Fibroblast of villous mesenchyme (primary cell): Measurements from ENCODE around the gene UBAP1. TPM values are rescaled to one million over a fixed set of nuclear protein-coding genes. Genes with fewer than 3 reads are reported as not detected.
A peak's percentile ranks its signal among the peaks of the same experiment; 100 is the strongest.

Experiments used
- DNase-seq: peaks from one replicate; pipeline ENCODE4 v3.0.0-alpha.2; 2010; ENCODE audit warnings: low read depth
- H3K4me3 ChIP-seq: 2 replicates; pipeline ENCODE4 v1.5.1; 2011; ENCODE audit warnings: low read depth, mild to moderate bottlenecking, low read length
- total RNA-seq: library from RNA; depleted of rRNA; stranded (reverse); fragments of >200 nt; gene quantifications from 2 replicates; pipeline ENCODE4 v1.2.3, GENCODE V29; 2012
- TF ChIP-seq, protein P1 (sequence below): IDR thresholded peaks from 2 replicates; pipeline ENCODE4 v1.5.1; 2012; ENCODE audit warnings: low read depth, mild to moderate bottlenecking, low read length; ENCODE audit not compliant: insufficient read depth

The UBAP1 gene
- total RNA-seq, 1 donor = 51.0 TPM

DNA sequence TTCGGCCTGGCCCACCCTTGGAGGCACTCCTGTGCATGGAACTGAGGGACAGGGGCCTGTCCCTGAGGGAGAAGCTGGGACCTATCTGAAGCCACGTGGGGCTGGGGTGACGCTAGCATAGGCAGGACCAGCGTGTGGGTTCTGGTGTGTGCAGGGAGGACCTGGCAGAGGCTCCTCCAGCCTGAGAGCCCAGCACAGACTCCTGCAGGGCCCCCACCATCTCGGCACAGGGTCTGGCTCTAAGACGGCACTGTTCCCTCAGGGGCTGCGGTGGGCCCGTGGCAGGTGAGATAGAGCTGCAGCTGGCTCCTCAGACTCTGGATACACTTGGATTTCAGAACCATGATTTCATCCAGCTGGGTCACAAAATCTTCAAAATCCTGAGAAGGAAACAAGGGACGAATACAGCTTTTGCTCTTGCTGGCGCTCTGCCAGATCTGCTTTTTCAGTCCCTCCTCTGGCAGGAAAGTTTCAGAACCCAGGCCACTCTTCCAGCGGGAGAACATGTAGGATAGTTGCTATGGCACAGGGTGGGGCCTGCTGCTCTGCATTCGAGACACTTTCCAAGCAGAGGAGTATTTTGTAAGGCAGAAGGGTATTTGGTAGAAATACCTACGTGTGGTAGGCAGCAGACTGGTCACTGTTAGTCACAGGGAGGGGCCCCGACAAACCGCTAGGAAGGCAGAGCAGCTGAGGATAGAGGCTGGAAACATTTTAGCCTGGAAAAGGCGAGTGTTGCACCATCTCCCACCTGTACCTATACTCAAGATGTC is 75.5 kb downstream of the UBAP1 start:
- TF ChIP-seq, protein P1, sequence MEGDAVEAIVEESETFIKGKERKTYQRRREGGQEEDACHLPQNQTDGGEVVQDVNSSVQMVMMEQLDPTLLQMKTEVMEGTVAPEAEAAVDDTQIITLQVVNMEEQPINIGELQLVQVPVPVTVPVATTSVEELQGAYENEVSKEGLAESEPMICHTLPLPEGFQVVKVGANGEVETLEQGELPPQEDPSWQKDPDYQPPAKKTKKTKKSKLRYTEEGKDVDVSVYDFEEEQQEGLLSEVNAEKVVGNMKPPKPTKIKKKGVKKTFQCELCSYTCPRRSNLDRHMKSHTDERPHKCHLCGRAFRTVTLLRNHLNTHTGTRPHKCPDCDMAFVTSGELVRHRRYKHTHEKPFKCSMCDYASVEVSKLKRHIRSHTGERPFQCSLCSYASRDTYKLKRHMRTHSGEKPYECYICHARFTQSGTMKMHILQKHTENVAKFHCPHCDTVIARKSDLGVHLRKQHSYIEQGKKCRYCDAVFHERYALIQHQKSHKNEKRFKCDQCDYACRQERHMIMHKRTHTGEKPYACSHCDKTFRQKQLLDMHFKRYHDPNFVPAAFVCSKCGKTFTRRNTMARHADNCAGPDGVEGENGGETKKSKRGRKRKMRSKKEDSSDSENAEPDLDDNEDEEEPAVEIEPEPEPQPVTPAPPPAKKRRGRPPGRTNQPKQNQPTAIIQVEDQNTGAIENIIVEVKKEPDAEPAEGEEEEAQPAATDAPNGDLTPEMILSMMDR = no peak
- H3K4me3 ChIP-seq = no peak overlapping the region
- DNase-seq = peak; percentile 63

DNA sequence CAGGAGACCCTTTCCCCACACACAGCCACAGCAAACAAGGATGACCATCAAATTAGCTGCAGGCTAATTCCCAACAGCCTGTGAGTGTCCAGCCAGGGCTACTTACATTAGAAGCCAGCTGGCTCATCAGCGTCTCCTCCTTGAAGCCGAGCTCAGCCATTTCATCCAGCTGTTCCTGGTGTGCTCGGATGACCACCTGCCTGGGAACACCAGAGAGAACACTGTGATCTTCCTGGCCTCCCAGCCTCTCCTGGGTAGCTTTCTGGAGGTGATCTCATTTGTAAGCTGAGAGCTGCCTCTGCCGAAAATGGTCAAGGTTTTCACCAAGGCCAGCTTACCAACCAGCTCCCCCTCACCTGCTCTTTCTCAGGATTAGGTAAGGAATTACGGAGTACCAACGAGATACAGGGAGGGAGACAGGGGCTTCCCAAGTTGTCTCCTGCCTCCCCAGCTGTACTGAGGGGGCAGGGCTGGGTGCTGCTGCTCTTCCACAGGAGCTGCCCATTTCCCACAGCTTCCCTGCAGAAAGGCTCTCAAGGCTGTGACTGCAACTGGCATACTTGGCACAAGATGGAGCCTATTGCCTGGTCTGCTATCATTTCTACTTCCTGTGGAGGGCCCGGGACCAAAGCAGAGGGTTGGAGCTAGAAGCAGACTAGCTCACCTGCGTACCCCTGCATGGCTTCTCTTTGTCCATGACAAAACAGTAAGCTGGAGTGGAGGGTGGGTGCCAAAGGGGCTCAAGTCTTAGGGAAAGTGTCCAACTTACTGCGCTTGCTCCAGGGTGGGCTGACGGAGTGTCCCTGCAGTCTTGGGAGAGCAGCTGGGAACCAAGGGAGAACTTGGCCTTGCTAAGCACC is 76.4 kb downstream of the UBAP1 start:
- H3K4me3 ChIP-seq = no peak overlapping the region
- no peak for DNase-seq
- TF ChIP-seq, protein P1 = no peak

DNA sequence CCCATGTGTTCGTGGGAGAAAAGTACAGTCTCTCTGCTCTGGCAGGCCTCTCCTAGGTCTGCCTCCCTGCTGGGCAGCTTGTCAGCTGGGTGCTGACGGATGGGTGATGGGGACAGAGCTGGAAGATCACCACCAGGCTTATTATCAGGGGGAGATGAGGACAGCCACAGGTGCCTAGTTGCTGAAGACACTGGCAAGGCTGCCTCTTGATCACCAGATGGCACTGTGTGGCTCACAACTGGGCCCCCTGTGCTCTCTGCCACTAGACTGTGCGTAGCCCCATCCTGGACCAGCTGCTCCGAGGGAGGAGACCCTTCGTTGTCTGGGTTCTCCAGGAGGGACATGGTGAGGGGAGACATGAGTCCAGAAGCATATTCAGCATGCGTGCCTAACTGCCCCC is 77.3 kb downstream of the UBAP1 start:
- no peak overlapping the region for H3K4me3 ChIP-seq
- TF ChIP-seq, protein P1 = peak; percentile 30
- no peak for DNase-seq

DNA sequence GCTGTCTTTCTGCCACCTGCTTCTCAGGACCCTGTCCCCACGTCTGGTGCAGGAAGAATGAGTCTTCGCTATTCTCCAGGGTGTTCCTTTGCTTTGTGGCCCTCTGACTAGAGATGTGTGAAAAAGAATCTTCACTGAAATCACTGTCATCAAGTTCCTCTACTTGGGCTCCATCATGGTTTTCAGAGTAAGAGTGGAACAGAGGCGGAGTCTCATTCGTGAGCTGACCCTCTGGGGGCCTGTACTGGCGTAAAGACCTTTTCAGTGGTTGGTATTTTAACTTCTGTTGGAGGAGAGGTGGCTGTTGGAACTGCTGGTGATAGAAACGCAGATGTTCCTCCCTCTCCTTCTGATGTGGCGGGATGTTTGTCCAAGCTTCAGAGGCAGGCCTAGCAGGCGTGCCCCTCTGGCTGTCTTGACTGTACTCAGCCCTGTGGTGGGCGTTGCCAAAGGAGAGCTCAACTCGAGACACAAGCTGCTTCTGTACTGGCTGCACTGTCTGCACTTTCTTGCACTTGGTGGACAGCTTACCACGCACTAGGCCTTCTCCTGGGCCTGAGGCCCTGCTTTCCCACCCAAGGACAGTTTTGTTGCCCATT is 78.2 kb downstream of the UBAP1 start:
- TF ChIP-seq, protein P1 = no peak
- no peak for DNase-seq
- H3K4me3 ChIP-seq = no peak overlapping the region

- no peak for DNase-seq
- TF ChIP-seq, protein P1 = no peak
- H3K4me3 ChIP-seq = no peak overlapping the region
These were observed 80.5 kb downstream of the UBAP1 start for GRCh38 chr9:34259315-34259714.

GRCh38 chr9:34262971-34263370 is 84.1 kb downstream of the UBAP1 start:
- TF ChIP-seq, protein P1 = no peak
- no peak overlapping the region for H3K4me3 ChIP-seq
- DNase-seq = no peak
